HG02885 (cell line): ENCODE measurements around the gene GALNT10.
A peak's percentile ranks its signal among the peaks of the same experiment; 100 is the strongest.

Experiments
- ATAC-seq: cut with Tn5 transposase; IDR thresholded peaks from one replicate; pipeline ENCODE4 v1.9.1; 2021; ENCODE audit warnings: mild to moderate bottlenecking; ENCODE audit not compliant: unreplicated experiment, poor library complexity

GALNT10 gene

GRCh38 chr5:154394307-154394706, 203.8 kb downstream of the GALNT10 start:
- no peak for ATAC-seq

- ATAC-seq: peak; percentile 67
Measured at GRCh38 chr5:154395407-154396106, 205.0 kb downstream of the GALNT10 start.

GRCh38 chr5:154396128-154396527, 205.6 kb downstream of the GALNT10 start:
- no peak for ATAC-seq

- no peak for ATAC-seq
Measured at GRCh38 chr5:154397652-154398406, 207.3 kb downstream of the GALNT10 start.

DNA sequence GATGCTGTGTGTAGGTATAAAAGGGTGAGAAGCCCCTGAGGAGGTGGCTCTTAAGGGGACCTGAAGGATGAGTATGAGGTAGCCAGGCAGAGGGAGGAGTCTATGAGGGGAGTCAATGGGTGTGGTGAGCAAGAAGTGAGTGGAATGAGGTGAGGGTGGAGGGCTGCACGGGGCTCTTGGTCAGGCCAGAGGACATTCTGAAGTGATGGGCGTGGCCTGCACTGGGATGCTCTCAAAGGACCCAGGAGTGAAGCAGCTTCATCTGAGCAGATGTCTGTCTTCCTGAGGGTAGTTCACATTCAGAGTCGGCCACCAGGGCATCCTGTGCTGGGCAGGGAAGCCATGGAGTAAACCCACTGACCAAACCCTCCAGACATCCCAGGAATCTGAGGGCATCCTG, 210.1 kb downstream of the GALNT10 start:
- no peak for ATAC-seq

DNA sequence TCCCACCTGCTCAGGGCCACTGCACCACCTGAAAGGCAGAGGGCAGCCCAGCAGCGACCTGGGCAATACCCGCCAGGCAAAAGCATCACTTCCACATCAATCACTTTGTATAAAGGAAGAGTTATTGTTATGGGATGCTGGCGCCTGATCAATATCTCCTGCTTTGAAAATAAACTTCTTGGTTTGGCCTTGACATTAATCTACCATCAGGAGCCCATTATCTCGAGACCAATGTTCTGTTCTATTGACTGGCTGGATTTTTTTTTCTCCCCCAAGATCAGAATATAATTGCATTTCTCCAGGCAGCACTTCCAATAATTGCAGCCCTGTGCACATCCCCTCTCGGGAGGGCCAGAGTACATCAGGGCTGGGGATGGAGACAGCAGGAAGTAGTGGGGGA, 210.8 kb downstream of the GALNT10 start:
- no peak for ATAC-seq

DNA sequence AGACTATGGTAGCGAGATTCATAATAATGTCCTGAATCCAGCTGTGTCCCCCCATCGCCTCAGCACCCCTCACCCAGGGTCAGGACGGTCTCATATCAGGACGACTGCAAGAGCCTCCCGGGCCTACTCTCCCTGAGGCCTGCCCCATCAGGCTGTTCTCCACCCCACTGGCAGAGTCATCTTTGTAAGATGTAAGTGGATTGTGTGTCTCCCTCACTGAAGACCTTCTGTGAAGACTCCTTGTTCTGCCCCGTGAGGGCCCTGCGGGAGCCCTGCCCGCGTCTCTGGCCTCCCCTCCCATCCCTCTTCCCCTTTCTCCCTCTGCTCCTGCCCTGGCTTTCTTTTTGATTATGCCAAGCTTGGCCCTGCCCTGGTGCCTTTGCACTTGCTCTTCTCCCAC, 211.4 kb downstream of the GALNT10 start:
- no peak for ATAC-seq

DNA sequence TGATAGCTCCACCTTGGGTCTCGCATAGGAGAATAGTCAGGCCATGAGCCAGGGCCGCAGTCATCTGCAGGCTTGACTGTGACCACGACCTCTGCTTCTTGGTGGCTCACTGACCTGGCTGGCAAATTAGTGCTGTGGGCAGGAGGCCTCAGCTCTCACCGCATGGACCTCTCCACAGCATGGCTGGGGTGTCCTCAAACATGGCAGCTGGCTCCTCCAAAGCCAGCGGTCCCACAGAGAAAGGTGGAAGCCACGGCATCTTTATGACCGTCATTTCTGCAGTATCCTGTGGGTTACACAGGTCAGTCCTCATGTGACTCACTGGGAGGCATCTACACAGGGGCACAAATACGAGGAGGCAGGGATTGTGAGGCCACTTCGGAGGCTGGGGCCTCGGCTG, 212.1 kb downstream of the GALNT10 start:
- no peak for ATAC-seq

- ATAC-seq: no peak
Measured at GRCh38 chr5:154403234-154403633, 212.7 kb downstream of the GALNT10 start.

DNA sequence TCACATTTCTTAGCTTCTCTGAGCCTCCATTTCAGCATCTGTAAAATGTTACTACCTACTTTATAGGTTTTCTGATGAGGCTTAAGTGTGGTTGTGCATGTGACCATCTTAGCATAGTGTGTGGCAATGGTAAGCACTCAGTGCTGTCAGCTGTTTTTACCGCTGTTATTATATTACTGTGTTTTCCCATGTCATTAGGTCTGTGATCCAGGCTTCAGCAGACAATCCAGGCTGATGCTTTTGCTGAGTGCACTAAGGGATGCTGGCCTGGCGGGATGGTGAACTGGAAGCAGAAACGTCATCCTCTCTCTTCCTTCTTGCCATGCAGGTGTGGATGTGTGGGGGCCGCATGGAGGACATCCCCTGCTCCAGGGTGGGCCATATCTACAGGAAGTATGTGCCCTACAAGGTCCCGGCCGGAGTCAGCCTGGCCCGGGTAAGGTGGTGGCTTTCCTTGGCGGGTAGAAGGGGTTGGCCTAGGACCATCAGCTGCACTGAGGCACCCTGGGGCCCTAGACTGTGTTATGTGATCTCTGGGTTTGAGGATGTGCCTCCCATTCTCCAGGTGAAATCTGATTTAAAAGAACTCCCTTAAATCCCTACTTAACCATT, 213.3 kb downstream of the GALNT10 start:
- ATAC-seq: no peak

DNA sequence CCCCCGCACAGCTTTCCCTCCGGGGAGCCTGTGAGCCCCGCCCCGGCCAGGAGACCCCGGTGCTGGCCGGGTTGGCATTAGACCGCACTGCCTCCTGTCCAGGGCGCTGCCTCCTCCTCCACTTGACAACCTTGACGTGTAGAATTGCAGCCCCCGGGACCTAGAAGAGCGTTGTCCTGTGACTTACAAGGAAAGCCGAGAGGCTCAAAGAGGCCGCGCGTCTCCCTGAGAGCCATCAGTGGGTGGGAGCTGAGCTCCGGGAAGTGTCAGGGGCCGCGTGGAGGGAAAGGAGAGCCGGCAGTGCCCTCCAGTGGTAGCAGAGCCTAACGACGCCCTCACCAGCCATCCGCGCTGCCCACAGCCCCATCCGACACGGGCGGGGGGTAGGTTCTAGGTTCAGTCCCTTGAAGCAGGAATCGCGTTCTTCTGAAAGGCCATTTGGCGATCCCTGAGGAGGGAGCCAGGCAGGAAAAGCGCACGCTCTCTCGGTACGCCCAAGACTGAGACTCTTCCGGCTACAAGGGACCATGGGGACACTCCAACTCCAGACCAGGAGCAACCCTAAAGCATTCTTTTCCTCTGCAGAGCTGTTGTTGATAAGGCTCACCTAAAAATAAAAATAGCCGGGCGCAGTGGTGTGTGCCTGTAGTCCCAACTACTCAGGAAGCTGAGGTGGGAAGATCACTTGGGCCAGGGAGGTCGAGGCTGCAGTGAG, 214.7 kb downstream of the GALNT10 start:
- ATAC-seq: peak; percentile 98

DNA sequence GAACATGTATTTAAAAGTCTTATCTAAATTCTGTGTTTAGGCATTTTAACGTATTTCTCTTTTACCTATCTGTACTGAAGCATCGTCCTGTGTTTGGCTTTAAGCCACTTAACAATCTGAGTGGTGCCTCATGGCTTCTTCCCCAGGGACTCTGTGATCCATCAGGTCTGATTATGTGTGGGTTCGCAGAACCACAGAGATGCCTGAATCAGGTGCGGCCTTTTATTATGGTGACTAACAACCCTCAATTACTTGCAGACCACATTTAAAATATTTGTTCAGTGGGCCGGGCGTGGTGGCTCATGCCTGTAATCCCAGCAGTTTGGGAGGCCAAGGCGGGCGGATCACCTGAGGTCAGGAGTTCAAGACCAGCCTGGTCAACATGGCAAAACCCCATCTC, 215.7 kb downstream of the GALNT10 start:
- ATAC-seq: no peak

- no peak for ATAC-seq
Measured at GRCh38 chr5:154406826-154407225, 216.3 kb downstream of the GALNT10 start.

- no peak for ATAC-seq
Measured at GRCh38 chr5:154408811-154409210, 218.3 kb downstream of the GALNT10 start.

DNA sequence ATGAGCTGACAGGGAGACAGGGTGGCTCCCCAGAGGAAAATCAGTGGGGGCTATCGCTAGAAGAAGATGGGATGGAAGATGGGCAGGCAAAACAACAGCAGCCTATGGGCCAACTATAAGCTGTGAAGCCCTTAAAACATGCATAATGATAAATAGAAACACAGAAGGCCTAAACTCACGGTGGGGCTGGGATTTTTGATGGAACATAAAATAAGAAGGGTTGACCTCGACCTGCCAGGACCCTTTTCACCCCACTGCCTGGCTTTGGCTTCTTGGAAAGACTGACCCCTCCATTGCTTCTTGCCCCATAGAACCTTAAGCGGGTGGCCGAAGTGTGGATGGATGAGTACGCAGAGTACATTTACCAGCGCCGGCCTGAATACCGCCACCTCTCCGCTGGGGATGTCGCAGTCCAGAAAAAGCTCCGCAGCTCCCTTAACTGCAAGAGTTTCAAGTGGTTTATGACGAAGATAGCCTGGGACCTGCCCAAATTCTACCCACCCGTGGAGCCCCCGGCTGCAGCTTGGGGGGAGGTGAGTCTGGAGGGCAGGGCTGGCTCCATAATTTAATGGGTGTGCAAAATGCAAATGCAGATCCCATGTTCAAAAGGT, 218.8 kb downstream of the GALNT10 start:
- ATAC-seq: no peak

GRCh38 chr5:154410008-154410407, 219.5 kb downstream of the GALNT10 start:
- no peak for ATAC-seq

- no peak for ATAC-seq
Measured at GRCh38 chr5:154410786-154411185, 220.3 kb downstream of the GALNT10 start.

- no peak for ATAC-seq
Measured at GRCh38 chr5:154411338-154411737, 220.8 kb downstream of the GALNT10 start.

DNA sequence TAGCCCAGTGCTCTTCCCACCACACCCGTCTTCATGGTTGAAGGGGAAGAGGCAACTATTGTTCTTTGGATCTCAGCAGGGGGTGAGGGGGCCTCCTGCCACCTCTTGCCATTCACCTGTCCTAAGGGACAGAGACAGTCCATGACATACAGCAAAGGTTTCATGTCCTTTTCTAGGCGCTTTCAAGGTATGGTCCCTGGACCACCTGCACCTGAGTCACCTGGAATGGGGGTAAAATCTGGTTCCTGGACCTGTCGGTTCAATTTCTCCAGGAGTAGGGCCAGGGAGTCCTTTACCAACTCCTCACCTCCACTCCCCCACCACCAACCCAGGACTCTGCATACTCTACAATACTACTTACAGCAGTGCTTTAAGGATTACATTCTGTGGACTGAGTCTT, 221.8 kb downstream of the GALNT10 start:
- ATAC-seq: no peak

GRCh38 chr5:154412925-154413324, 222.4 kb downstream of the GALNT10 start:
- ATAC-seq: no peak
